ENCODE measurements around the gene CARD6.
"Not testable (repeated sequence)": the region's sequence is repeated elsewhere in the genome, so short reads cannot be mapped to it uniquely, and the experiment has no call there.

Gene CARD6

DNA sequence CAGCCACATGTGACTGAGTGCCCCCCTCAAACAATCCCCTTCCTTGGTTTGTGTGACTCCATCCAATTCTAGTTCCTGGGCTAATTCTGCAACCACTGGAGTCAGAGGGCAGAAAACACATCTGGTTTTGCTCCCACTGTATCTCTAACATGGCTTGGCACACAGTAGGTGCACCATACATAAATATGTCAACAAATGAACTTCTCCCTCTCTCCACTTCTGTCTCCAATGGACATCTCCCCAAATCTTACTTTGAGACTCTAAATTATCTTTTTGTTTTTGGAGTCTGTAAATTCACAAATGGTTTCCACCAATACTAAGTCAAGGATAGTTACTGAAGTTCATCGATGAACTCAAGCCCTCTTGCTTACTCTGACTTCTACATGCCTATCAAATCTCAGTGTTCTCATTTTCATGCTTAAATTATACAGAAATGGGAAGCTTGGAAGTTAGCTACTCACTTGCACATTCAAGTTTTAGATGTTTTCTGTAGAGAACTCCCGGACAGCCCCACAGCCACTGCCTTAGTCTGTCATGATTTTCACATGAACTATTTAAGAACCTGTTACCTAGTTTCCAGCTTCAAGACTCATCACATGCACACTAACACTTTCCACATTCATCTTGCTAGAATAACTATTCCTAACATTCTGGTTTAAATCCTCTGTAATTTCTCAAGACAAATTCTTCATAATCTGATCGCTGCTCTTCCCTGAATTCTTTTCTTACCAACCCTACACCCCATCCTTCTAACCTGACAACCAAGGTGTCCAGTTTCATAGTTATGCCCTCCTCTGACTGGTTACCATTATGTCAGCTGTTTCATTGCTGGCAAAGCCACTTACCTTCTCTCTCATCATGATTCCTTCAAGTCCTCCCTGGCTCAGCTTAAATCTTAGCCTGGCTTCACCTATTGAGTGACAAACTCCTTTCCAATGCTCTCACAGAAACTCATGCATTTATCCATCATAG, 12.2 kb upstream of the CARD6 start:
- no peak for FAIRE-seq

DNA sequence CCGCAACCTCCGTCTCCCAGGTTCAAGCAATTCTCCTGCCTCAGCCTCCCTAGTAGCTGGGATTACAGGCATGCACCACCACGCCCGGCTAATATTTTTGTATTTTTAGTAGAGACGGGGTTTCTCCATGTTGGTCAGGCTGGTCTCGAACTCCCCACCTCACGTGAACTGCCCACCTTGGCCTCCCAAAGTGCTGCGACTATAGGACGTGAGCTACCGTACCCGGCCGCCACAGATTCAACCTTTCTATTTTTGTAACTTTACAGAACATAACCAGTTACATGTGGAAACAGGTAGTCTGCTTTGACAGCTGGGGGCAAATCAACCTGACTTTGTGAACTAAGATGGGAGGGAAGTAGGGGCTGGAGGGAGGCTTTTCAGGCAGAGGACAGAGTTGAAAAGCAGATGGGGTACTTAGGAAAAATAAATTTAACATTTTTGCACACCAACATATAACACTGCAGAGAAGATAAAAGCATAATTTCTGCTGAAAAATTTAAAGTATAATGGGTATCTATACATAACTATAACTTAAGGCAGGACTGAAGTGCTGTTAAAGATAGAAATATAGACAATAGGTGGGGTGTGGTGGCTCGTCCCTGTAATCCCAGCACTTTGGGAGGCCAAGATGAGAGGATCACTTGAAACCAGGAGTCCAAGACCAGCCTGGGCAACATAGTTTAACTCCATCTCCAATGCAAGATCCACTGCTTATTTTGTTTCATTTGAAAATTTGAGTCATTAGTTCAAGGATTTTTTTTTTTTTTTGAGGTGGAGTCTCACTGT, 11.2 kb upstream of the CARD6 start:
- FAIRE-seq (no peak), DNase-seq (ENCODE audit: insufficient read length, low spot score) (no peak)

More for the DNA sequence above, 12.2 kb upstream of the CARD6 start:
- DNase-seq (ENCODE audit: insufficient read length, low spot score), result no peak

DNA sequence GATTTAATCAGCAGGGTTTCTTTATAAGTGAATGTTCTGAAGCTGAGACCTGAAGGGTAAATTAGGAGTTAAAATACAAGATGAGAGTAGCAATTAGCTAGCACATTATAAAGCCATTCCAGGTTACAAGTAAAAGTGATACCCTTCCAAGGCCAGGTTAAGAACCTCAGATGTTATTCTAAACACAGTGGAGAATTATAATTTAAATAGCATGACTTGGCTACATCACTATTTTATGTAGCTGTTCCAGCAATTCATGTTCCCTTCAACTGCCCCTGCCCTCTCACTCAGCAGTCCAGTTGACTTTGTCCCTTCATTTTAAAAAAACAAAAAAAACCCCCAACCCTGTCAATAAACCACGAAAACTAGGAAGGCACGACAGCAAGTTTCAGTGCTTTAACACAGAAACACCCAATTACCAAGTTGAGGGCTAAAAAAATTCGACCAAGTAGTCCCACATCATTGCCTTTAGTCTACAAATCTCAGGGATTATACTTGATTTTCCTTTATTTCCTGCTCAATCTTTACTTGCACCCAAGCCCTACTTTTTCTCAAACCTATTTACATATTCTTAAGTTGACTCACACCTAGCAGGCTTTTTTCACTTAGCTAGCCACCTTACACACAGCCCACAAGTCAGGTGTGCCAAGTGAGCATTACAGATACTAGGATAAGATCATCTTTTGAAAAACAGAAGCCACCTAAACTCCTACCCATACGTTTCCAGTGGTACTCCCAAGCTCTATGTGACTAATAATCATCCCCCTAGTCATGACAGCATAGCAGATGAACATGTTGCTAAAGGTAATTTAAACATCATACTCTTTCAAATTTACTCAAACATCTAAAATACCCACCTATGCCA, 9.6 kb upstream of the CARD6 start:
- DNase-seq (ENCODE audit: insufficient read length, low spot score) (no peak), FAIRE-seq (no peak)

DNA sequence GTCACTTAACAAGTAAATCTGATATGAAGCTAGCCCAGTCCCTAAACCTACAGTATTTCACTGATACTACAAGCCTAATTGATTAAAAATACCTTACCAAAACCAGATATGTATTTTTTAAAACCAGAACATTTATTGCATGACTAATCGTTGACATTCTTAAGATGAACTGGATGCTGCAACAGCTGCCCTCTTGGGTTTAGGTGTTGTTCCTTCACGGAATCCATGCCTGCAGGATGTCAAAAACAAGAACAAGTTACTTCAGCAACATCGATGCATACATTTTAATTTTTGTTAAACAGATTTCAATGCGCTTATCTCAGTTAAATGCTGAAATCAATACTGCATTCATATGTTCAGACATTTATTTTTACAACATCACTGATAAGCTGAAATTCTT, 8.8 kb upstream of the CARD6 start:
- no peak for DNase-seq (ENCODE audit: insufficient read length, low spot score)
- no peak for FAIRE-seq

DNA sequence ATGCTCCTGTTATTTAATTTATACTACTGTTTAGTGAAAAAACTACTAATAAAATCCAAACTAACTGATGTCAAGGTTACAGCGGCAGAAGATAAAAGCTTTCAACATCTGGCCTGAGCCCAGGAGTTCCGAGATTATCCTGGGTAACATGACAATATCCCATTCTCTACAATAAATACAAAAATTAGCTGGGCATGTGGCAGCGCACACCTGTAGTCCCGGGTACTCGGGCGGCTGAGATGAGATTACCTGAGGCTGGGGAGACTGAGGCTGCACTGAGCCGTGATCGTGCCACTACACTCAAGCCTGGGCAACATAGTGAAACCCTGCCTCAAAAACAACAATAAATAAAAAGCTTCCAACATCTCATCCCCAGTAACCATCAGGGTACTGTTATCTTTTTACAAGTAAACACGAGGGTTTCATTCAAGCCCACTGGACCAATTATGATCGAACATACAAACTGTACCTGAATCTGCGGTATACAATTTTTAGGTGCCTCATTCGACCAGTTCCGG, 7.4 kb upstream of the CARD6 start:
- FAIRE-seq, result no peak
- DNase-seq (ENCODE audit: insufficient read length, low spot score), result no peak

DNA sequence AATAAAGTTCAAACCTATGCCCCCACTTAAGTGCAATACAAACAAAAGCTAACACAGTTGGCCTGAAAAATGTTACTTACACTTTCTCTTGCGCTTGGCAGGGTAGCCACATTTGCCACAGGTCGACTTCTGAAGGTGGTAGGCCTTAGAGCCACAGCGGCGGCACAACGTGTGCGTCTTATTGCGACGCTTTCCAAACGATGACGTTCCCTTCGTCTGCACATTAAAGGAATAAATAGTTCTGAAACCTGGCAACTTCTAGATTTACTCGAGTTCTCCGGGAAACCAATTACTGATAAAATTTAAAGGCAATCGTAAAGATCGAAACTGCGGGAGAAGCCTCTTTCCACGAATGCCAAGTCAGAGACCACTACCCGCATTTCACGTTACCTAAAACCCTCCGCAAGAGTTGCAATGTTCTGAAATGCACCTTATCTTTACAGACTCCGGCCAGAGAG, 6.7 kb upstream of the CARD6 start:
- FAIRE-seq (no peak), DNase-seq (ENCODE audit: insufficient read length, low spot score) (no peak)

DNA sequence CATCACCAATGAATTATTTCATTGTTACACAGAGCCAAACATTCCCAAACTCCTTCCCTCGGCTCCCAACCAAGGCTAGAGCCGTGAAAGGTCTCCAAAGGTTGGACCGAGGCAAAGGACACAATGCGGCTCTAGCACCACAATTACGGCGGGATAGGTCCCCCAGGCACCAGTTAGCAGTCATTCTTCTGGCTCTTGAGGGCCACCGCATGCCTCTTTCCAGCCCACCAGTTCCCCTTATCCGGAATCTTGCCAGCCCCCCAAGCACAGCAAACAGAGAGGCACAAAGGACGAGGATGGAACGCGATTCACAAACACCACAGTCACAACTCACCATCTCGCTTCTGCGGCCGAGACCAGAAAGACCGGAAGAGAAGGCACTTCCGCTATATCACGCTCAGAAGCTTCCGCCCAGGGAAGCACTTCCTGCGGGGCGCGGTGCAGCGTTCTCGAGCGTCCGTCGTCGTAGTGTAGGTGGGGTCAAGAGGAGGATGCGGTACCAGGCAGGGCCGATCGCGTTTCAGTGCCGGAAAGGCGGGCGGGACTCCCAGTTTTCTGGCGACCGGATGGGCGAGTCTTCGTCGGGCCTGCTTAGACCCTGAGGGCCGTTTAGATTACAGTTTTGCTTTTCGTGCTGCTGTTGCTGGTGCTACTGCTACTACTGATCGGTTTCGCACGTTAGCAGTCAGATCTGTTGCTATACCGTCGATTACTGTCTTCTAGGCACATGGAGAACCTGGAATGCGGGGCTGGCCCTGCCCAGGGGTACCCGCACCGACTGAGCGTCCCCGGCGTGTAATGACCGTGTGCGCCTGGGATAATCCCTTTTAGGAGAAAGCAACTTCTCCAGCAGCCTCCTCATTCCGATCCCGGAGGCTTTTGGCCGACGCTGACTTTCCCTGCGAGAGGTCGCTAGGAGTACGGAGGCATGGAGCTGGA, 6.0 kb upstream of the CARD6 start, which contains the start of gene RPL37:
Gene RPL37 (minus strand): TSS at position 374 of the 939 bp plus-strand sequence. CDS start 37 bp downstream, at position 337.
- peak; percentile 95 for FAIRE-seq
- DNase-seq (ENCODE audit: insufficient read length, low spot score), result peak; percentile 69

DNA sequence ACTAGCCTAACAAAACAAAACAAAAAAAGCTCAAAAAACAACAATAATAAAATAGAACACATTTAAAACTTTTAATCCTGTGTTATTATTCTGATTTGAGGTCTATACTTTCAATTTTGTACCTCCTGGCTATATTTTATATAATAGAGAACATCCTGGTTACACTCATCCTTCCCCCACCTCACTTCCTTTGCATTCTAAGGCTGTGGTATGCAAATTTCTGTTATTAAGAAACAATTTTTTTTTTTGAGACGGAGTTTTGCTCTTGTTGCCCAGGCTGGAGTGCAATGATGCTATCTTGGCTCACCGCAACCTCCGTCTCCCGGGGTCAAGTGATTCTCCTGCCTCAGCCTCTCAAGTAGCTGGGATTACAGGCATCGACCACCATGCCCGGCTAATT, 3.1 kb upstream of the CARD6 start:
- DNase-seq (ENCODE audit: insufficient read length, low spot score) (no peak), FAIRE-seq (no peak)

DNA sequence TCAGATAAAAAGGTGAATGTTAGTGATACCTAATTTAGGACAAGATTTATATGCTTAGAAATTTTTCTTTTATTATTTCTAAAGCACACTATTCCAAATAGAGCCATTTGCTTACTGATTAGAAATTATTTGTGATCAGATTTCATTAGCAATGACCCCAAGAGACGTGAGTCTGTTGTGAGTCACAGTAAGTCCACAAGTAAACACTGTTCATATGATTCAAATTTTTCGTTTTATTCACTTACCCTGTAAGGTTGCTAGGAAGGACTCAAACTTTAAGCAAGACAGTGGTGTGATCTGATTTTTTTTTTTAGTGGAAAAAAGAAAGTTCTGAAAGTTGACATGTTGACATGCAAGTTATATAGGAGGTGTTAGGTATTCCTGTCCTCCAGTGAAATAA, 1.2 kb downstream of the CARD6 start:
- DNase-seq (ENCODE audit: insufficient read length, low spot score) (no peak), FAIRE-seq (no peak)

DNA sequence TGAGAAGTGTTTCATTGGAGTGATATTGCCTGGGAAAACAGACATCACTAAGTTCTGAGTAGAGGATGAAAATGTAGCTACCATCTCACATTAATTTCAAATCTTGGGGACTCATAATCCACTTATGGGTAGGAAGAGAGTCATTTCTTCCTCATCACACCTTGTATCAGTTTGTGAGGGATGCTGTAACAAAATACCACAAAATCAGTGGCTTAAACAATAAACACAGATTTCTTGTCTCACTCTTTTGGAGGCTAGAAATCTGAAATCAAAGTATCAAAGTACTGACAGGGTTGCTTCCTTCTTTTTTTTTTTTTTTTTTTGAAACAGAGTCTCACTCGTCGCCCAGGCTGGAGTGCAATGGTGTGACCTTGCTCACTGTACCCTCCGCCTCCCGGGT, 3.4 kb downstream of the CARD6 start:
- FAIRE-seq, result no peak
- DNase-seq (ENCODE audit: insufficient read length, low spot score), result no peak

DNA sequence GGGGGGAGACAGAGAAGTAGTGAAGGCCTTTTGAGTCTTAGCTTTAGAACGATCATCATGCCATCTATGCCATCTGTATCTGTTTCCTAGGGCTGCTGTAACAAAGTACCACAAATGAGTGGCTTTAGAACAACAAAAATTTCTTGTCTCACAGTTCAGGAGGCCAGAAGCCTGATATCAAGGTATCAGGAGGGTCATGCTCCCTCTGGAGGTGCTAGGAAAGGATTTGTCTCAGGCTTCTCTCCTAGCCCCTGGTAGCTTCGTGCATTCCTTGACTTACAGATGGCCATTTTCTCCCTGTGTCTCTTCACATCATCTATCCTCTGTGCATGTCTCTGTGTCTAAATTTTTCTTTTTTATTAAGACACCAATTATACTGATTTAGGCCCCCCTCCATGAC, 5.2 kb downstream of the CARD6 start:
- DNase-seq (ENCODE audit: insufficient read length, low spot score) (no peak), FAIRE-seq (no peak)

DNA sequence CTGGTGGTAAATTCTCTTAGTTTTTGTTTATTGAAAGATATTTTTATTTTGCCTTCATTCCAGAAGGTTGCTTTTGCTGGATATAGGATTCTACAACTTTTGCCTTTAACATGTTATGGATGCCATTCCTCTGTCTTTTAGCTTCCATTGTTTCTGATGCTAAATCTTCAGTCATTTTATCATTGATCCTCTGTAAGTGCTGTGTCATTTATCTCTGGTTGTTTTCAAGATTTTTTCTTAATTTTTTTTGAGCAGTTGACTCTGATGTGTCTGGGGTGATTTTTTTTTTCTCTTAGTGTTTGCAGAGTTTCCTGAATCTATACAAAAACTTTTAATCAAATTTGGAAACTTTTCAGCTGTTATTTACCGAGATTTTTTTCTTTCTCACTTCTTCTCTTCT, 6.4 kb downstream of the CARD6 start:
- FAIRE-seq (no peak), DNase-seq (ENCODE audit: insufficient read length, low spot score) (no peak)

DNA sequence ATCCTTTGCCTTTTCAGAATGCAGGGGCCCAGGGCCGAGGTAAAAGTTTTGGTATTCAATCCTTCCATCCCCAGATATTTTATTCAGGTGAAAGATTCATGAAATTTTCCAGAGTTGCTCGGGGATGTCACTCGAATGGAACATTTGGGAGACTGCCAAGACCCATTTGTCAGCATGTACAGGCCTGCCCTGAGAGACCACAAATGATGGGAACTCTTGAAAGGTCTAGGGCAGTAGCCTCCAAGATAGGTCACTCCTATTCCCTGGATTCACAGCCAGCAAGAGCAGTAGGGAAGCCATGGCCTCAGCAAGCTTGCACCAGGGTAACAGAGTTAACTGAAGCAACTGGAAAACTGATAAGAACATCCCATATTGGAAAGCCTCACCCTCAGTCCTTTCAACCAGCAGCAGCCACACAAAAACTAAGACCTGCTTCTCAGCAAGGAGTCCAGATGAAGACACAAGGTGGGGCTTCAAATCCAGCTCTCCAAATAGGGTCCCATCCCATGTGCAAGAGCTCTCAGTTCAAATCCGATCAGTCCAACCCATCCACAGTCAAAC, 12.5 kb downstream of the CARD6 start:
- DNase-seq (ENCODE audit: insufficient read length, low spot score) (no peak), FAIRE-seq (no peak)

DNA sequence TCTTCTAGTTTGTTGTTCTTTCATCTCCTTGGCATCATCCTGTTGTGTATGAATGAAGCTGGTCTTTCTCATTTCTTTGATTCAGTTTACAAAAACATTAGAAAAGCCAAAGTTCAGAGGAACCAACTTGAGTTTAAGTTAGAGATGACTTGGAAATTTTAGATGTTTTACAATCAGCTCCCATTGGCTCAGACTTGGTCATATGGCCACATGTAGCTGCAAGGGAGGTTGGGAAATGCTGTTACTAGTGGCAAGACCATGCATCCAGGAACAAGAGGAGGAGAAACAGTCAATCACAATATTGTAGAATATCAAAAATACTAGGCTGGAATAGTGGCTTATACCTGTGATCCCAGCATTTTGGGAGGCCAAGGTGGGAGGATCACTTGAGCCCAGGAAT, 19.5 kb downstream of the CARD6 start:
- DNase-seq (ENCODE audit: insufficient read length, low spot score) (no peak), FAIRE-seq (no peak)

DNA sequence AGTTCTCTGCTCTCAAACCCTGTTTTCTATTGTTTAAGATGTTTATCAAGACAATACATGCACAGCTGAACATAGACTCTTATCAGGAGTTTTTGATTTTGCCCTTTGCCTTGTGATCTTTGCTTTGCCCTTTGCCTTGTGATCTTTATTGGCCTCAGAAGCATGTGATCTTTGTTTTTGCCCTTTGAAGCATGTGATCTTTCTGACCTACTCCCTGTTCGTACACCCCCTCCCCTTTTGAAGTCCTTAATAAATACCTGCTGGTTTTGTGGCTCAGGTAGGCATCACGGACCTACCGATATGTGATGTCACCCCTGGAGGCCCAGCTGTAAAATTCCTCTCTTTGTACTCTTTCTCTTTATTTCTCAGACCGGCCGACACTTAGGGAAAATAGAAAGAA, 23.8 kb downstream of the CARD6 start:
- FAIRE-seq; DNase-seq (ENCODE audit: insufficient read length, low spot score): not testable (repeated sequence)

DNA sequence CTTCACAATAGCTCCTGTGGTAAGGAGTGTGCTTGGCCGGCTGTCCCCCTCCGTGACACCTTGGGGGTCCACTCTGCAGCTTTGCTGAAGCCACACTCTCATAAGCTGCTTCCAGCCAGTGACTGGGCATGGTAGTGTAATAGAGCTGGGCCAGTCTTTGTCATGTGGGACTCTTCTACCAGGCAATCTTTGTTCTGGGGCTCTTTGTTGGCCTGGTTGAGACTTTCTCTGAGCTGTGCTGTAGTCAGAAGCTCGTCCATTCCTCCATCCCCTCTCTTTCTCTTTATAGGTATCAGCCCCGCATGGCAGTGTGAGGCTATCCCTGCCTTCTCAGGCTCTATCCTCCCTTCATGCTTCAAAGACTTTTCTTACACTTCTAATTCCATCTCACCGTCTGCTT, 25.7 kb downstream of the CARD6 start:
- no peak for DNase-seq (ENCODE audit: insufficient read length, low spot score)
- no peak for FAIRE-seq

DNA sequence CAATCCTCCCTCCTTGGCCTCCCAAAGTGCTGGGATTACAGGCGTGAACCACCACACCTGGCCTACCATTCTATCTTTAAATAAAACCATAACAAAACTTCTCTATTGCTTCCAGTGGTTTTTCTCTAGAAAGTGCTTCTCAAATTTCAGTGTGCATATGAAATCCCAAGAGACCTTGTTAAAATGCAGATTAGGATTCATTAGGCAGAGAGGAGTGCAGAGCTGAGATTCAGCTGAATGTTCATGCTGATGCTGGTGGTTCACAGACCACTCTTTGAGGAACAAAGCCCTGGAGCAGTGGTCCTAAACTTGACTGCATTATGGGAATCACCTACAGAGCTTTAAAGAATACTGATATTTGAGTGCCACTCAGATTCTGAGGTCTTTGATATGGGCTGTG, 28.2 kb downstream of the CARD6 start:
- FAIRE-seq, result no peak
- no peak for DNase-seq (ENCODE audit: insufficient read length, low spot score)

DNA sequence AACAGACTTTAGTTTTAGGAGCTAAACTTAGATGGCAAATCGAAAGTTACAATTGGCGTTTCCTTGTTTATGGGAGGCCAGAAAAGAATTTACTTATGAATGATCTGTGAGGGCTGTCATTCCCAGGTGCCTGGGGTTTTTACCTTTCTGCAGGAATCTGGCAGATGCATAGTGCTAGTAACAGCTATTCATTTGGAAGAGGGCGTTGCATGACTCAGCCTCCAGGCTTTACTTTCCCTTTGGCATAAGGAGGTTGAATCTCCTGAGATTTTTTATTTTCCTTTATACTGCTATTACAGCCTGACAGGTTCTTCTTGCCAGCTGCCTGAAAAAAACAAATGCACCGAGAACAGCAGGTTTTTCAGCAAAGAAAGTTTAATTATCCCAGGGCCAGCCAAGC, 30.0 kb downstream of the CARD6 start:
- FAIRE-seq, result no peak
- DNase-seq (ENCODE audit: insufficient read length, low spot score), result no peak

DNA sequence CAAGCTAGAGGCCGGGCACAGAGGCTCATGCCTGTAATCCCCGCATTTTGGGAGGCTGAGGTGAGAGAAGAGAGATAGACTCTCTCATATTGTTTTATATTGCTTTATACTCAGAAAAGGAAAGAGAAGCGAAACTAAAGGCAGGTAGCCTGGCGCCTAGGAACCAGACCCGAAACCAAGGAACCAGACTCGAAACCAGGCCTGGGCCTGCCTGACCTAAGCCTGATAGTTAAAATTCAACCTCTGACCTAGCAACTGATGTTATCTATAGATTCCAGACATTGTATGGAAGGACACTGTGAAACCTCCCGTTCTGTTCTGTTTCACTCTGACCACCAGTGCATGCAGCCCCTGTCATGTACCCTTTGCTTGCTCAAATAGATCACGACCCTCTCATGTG, 31.1 kb downstream of the CARD6 start:
- not testable (repeated sequence) for DNase-seq (ENCODE audit: insufficient read length, low spot score)
- FAIRE-seq, result peak; percentile 80

All from GM19239 (cell line).